ENCODE data around the gene TM9SF3. TPM values are rescaled to one million over a fixed set of nuclear protein-coding genes. Genes with fewer than 3 reads are reported as not detected.

The TM9SF3 gene
- total and polyA plus RNA-seq, 2 experiments from 2014 or later, result 37.3 to 72.5 TPM

DNA sequence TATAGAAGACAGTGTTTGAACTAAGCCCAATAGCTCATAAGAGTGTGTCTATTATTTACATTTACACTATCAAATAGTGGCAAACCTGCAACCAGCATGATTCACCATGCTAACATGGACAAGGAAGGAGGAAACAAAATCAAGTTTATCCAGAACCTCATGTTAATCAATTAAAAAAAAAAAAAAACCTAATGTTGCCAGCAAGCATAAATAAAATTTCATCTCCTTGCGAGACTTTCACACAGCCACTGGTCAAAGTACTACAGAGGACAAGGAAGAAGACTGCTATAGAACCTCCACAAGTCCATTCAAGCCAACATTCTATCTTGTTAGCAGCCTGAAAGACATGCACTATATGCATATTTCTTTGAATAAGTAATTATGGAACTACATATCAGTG lies 9.7 kb downstream of the TM9SF3 start:
- Histone ChIP-seq H3K4me1 (ENCODE audit: insufficient read depth) (peaks cover 13% of the 10 kb centered on the region), H3K79me2 (replicated peaks; ENCODE audit: insufficient read depth) (peaks cover 100% of the 10 kb centered on the region), H3K9me2 (ENCODE audit: insufficient read depth) (no peaks in the 10 kb centered on the region), H3K27me3 (ENCODE audit: insufficient read depth) (no peaks in the 10 kb centered on the region), H3K4me3 (no peak overlapping the region), H3K27ac (ENCODE audit: low read depth) (no peak overlapping the region), H2AFZ (no peak overlapping the region), H4K20me1 (replicated peaks; ENCODE audit: insufficient read depth) (peaks cover 55% of the 10 kb centered on the region), H3K36me3 (ENCODE audit: insufficient read depth) (no peaks in the 10 kb centered on the region), H3F3A (replicated peaks; ENCODE audit: low read depth) (no peaks in the 10 kb centered on the region), H3K4me2 (no peak overlapping the region)
- TF ChIP-seq JUNB (IDR thresholded peaks at IDR 0.05; ENCODE audit: unreplicated experiment), result no peak
- H3K27me3 Mint-ChIP-seq (ENCODE audit: insufficient read depth, low read depth, poor library complexity), result no peaks in the 10 kb centered on the region
- DNase-seq (ENCODE audit: low spot score) (no peak), ATAC-seq (no peak)
- no peak overlapping the region for H3K4me3 Mint-ChIP-seq
- H3K36me3 Mint-ChIP-seq (ENCODE audit: low read depth), result peaks cover 10% of the 10 kb centered on the region; the same call in 2 of the 3 replicates
- no peaks in the 10 kb centered on the region for H3K9me3 Mint-ChIP-seq
- H3K27ac Mint-ChIP-seq, result no peak overlapping the region
- peaks cover 29% of the 10 kb centered on the region for H3K4me1 Mint-ChIP-seq

DNA sequence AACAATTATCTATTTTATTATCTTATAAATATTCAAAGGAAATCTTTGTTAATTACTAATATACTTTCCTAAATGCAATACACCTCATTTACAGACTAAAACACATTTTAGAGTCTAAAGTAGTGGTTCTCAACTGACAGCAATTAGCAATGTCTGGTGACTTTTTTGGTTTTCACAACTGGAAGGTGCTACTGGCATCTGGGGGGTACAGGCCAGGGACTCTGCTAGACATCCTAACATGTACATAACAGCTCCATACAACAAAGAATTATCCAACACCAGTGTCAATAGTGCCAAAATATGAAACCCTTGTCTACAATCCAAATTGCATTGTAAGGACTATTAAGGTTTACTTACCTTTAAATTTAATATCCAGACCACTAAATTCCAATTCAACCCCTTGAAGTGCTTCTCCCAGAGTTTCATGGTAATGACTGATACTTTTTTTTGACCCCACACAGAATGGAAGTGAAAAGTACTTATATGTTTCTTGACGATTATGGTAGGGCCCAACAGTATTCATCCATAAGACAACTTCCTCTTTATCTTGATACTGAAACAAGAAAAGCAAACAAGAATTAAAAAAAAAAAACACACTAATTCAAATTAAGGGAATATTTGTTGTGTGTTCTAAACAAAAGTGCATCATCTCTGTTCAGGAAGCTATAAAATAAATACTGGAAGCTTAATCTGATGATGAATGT lies 10.4 kb downstream of the TM9SF3 start:
- Histone ChIP-seq H4K20me1 (replicated peaks; ENCODE audit: insufficient read depth) (peaks cover 49% of the 10 kb centered on the region), H2AFZ (no peak overlapping the region), H3K4me3 (no peak overlapping the region), H3K36me3 (ENCODE audit: insufficient read depth) (no peaks in the 10 kb centered on the region), H3K4me2 (no peak overlapping the region), H3K27me3 (ENCODE audit: insufficient read depth) (no peaks in the 10 kb centered on the region), H3K4me1 (ENCODE audit: insufficient read depth) (peaks cover 16% of the 10 kb centered on the region), H3K79me2 (replicated peaks; ENCODE audit: insufficient read depth) (peaks cover 100% of the 10 kb centered on the region), H3K9me2 (ENCODE audit: insufficient read depth) (no peaks in the 10 kb centered on the region), H3K27ac (ENCODE audit: low read depth) (no peak overlapping the region), H3F3A (replicated peaks; ENCODE audit: low read depth) (no peaks in the 10 kb centered on the region)
- Mint-ChIP-seq H3K4me1 (peaks cover 29% of the 10 kb centered on the region), H3K27me3 (ENCODE audit: insufficient read depth, low read depth, poor library complexity) (no peaks in the 10 kb centered on the region), H3K4me3 (no peak overlapping the region), H3K9me3 (no peaks in the 10 kb centered on the region), H3K27ac (no peak overlapping the region), H3K36me3 (ENCODE audit: low read depth) (peaks cover 10% of the 10 kb centered on the region; the same call in 2 of the 3 replicates)
- ATAC-seq (no peak), DNase-seq (ENCODE audit: low spot score) (no peak)
- TF ChIP-seq JUNB (IDR thresholded peaks at IDR 0.05; ENCODE audit: unreplicated experiment) (no peak), EZH2 (IDR thresholded peaks at IDR 0.05; ENCODE audit: low read depth, unreplicated experiment) (no peak), ZNF331 (CRISPR knock-in tag; IDR thresholded peaks at IDR 0.05; ENCODE audit: low read depth) (no peak), NANOG (IDR thresholded peaks at IDR 0.05; ENCODE audit: borderline replicate concordance) (no peak), ZNF462 (CRISPR knock-in tag; IDR thresholded peaks at IDR 0.05) (no peak), EZH2phosphoT487 (IDR thresholded peaks at IDR 0.05; ENCODE audit: unreplicated experiment) (no peak), POLR2AphosphoS5 (IDR thresholded peaks at IDR 0.05; ENCODE audit: low read depth) (no peak), ZNF114 (CRISPR knock-in tag; IDR thresholded peaks at IDR 0.05) (no peak)
- TF ChIP-seq, protein P1, sequence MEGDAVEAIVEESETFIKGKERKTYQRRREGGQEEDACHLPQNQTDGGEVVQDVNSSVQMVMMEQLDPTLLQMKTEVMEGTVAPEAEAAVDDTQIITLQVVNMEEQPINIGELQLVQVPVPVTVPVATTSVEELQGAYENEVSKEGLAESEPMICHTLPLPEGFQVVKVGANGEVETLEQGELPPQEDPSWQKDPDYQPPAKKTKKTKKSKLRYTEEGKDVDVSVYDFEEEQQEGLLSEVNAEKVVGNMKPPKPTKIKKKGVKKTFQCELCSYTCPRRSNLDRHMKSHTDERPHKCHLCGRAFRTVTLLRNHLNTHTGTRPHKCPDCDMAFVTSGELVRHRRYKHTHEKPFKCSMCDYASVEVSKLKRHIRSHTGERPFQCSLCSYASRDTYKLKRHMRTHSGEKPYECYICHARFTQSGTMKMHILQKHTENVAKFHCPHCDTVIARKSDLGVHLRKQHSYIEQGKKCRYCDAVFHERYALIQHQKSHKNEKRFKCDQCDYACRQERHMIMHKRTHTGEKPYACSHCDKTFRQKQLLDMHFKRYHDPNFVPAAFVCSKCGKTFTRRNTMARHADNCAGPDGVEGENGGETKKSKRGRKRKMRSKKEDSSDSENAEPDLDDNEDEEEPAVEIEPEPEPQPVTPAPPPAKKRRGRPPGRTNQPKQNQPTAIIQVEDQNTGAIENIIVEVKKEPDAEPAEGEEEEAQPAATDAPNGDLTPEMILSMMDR (conservative IDR thresholded peaks at IDR 0.05; ENCODE audit: low read depth in 2 of 2), result no peak
- TF ChIP-seq, protein P2, sequence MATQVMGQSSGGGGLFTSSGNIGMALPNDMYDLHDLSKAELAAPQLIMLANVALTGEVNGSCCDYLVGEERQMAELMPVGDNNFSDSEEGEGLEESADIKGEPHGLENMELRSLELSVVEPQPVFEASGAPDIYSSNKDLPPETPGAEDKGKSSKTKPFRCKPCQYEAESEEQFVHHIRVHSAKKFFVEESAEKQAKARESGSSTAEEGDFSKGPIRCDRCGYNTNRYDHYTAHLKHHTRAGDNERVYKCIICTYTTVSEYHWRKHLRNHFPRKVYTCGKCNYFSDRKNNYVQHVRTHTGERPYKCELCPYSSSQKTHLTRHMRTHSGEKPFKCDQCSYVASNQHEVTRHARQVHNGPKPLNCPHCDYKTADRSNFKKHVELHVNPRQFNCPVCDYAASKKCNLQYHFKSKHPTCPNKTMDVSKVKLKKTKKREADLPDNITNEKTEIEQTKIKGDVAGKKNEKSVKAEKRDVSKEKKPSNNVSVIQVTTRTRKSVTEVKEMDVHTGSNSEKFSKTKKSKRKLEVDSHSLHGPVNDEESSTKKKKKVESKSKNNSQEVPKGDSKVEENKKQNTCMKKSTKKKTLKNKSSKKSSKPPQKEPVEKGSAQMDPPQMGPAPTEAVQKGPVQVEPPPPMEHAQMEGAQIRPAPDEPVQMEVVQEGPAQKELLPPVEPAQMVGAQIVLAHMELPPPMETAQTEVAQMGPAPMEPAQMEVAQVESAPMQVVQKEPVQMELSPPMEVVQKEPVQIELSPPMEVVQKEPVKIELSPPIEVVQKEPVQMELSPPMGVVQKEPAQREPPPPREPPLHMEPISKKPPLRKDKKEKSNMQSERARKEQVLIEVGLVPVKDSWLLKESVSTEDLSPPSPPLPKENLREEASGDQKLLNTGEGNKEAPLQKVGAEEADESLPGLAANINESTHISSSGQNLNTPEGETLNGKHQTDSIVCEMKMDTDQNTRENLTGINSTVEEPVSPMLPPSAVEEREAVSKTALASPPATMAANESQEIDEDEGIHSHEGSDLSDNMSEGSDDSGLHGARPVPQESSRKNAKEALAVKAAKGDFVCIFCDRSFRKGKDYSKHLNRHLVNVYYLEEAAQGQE (IDR thresholded peaks at IDR 0.05; ENCODE audit: unreplicated experiment), result no peak

All from GM23338 (cell line).